Measurements from ENCODE around the gene ABCD1.

The ABCD1 gene

DNA sequence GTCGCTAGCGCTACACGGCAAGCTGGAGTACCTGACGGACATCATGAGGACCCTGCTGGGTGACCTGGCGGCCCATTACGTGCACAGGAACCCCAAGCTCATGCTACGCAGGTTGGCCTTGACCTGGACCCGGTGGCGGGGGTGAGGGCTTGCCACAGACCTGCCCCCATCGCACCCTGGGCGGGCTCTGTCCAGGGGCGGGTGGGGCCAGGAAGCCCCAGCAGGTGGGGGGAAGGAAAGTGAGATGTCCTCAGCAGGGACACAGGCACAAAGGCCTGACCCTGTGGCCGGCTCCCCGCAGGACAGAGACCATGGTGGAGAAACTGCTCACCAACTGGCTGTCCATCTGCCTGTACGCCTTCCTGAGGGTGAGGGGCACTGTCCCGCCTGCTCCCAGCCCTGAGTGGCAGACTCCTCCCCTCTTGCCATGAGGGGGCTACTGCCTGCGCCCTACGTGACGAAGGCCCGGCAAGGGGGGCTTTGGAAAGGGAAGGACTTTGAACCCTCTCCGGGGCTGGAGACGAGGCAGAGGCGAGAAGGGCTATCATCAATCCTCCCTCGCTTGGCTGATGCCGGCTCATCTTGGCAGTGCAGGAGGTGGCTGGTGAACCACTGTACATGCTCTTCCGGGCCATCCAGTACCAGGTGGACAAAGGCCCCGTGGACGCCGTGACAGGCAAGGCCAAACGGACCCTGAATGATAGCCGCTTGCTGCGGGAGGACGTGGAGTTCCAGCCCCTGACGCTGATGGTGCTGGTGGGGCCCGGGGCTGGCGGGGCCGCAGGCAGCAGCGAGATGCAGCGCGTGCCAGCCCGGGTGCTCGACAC lies 50.9 kb downstream of the ABCD1 start:
- no peak for DNase-seq

DNA sequence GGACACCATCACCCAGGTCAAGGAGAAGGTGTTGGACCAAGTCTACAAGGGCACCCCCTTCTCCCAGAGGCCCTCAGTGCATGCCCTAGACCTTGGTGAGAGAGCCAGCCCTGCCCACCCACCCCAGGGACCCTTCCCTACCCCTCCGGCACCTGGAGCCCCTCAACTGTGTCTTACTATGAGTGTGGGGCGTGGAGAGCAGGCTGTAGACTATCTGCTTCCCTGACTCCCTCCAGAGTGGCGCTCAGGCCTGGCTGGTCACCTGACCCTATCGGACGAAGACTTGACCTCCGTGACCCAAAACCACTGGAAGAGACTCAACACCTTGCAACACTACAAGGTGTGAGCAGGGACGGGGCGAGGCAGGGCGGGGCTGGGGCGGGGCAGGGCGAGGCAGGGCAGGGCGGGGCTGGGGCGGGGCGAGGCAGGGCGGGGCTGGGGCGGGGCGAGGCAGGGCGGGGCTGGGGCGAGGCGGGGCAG lies 51.5 kb downstream of the ABCD1 start:
- DNase-seq = no peak

DNA sequence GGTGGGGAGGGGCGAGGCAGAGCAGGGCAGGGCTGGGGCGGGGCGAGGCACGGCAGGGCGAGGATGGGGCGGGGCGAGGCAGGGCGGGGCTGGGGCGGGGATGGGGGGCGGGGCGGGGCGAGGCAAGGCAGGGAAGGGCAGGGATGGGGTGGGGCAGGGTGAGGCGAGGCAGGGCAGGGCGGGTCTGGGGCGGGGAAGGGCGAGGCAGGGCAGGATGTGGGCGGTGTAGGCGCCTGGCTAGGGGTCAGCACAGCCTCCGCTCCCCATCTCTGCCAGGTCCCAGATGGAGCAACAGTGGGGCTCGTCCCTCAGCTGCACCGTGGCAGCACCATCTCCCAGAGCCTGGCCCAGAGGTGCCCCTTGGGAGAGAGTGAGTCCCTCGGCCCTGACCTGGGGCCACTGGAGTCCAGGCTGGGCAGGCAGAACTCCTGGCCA lies 52.0 kb downstream of the ABCD1 start:
- DNase-seq = peak; percentile 16

DNA sequence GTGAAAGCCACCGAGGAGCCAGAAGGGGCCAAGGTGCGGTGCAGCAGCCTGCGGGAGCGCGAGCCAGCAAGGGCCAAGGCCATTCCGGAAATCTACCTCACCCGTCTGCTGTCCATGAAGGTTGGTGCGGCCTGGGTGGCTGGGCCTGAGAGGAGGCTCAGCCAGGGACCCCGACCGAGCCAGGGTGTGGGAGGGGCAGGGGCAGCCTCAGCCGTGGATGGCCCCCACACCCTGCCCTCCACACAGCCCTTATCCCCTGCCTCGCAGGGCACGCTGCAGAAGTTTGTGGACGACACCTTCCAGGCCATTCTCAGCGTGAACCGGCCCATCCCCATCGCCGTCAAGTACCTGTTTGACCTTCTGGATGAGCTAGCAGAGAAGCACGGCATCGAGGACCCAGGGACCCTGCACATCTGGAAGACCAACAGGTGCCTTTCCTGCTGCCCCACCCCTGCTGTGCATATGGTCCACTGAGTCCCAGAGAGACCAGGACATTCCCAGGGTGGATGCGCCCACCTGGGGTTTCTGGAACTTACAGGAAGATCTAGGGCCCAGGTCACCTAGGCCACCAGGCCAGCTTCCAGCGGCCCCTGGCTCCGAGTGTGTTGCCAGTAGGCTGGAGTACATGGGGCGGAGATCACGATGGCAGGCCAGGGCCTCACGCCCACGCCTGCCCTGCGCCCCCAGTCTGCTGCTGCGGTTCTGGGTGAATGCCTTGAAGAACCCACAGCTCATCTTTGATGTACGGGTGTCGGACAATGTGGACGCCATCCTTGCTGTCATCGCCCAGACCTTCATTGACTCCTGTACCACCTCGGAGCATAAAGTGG lies 52.8 kb downstream of the ABCD1 start:
- no peak for DNase-seq

DNA sequence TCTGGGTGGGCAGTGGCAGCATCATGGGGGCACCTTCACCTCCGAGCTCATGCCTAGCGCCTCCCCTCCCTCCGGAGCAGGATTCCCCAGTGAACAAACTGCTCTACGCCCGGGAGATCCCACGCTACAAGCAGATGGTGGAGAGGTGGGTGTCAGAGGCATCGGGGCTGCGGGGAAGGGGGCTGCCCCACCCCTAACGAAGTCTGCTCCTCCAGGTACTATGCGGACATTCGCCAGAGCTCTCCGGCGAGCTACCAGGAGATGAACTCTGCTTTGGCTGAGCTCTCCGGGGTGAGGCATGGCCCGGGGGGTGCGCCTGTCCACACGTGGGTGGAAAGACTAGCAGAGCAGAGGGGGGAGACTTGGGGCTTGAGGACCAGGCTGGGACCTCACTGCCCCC lies 53.5 kb downstream of the ABCD1 start:
- no peak for DNase-seq

DNA sequence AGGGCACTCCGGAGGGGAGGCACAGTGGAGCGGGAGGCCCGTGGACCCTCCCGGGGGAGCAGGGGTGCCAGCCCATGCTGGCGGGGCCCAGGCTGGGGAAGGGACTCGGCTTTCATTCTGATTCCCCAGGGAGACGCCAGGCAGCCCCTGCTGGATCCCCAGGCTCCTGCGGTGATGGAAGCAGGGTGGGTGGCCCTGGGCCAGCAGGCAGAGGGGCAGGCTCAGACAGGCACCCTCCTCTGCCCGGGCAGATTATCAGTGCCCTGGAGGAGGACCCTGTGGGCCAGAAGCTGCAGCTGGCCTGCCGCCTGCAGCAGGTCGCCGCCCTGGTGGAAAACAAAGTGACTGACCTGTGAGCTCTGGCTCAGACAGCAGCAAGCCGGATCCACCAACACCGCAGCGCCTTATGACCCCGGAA lies 54.0 kb downstream of the ABCD1 start:
- peak; percentile 21 for DNase-seq

DNA sequence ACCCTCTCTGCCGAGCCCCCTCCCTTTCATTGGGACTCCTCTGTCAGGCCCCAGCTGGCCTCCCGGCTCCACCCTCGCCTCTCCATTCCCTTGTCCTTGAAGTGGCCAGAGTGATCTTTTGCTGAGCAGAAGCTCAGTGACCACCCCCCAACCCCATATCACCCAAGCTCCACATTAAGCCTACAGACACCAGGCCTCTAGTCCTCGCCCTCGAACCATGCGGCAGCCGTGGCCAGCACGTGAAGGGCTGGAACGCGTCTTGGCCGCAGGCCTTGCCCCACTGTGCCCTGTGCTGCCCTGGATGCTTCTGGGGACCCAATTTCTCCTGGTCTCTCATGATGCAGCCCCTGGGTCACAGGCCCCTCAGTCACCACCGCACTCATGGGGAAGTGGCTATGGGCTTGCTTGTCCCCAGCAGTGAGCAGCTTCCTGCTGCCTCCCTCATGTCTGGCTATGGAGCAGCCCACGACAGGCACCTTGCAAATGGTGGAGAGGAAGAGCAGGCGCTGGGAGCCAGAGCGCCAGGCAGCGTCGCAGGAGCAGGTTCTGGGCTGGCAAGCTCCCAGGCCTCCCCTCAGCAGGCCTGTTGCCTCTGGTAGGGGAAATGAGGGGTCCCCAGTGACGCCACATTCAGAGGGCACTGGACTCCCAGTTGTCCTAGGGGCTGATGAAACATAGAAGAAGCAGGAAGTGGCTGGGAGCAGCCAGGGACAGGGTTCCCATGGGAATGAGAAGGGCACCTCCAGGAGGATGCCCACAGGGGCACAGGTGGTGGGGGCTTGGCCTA lies 55.4 kb downstream of the ABCD1 start:
- DNase-seq = no peak

DNA sequence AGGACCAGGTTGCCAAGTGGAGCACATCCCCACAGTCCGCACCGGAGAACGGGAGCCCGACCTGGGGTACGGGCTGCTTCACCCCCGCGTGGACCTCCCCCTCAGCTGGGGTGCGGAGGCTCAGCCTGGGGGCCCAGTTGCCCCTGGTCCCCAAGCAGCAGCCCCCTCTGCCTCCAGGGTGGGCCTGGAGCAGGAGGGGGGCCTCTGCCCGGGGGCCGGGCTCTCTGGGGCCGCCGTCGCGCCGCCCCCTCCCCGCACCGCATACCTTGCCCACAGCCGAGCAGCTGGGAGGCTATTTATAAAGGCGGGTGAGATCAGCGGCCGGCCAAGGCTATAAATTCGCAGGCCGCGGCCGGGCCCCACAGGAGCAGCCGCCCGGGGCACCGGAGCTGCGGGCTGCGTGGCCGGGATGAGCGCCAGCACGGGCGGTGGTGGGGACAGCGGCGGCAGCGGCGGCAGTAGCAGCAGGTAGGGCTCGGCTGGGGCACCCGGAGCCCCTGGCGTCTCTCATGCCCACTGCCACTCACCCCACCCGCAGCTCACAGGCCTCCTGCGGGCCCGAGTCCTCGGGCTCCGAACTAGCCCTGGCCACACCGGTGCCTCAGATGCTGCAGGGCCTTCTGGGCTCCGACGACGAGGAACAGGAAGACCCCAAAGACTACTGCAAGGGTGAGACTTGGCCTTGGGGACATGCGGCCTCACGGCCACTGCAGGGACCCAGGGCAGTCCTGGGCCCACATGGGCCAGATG lies 56.2 kb downstream of the ABCD1 start, which contains the start of gene SRPK3:
Gene SRPK3 (plus strand): TSS at position 364 of the 750 bp plus-strand sequence. CDS start 46 bp downstream, at position 410.
- no peak for DNase-seq

DNA sequence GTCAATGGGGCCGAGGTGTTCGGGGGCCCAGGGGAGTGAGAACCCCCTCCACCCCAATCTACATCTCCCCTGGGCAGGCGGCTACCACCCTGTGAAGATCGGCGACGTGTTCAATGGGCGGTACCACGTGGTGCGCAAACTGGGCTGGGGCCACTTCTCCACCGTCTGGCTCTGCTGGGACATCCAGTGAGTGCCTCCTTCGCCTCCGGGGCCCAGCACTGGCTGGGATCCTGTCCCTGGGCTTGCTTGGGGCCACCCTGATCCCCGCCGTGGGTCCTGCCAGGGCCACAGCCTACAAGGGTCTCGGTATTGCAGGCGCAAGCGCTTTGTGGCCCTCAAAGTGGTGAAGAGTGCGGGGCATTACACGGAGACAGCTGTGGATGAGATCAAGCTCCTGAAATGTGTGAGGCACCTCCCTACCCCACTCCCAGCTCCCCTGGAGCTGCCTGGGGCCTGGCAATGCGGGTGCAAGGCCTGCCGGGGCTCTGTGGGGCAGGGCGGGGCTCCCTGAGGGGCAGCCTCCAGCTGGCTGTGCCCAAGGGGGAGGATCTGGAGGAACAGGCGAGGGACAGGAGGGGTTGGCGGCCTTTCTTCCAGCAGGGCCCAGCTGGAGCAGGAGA lies 56.9 kb downstream of the ABCD1 start:
- no peak for DNase-seq

DNA sequence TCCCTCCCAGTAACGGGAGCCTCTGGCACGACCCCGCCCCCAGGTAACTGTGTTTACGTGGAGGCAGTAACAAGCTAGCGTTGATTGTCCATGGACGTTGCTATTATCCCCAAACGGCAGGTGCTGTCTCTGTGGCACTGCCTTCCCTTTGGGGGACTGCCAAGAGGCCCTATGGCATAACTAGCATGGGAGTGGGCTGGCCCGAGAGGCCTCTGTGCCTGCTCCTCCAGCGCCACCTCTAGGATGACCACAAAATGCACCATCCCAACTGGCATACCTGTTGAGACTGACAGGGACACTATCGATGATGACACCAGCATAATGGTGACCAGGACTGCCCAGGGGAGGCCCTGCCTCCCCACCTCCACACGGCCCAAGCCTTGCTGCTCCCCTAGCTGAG lies 57.7 kb downstream of the ABCD1 start:
- DNase-seq = peak; percentile 27

DNA sequence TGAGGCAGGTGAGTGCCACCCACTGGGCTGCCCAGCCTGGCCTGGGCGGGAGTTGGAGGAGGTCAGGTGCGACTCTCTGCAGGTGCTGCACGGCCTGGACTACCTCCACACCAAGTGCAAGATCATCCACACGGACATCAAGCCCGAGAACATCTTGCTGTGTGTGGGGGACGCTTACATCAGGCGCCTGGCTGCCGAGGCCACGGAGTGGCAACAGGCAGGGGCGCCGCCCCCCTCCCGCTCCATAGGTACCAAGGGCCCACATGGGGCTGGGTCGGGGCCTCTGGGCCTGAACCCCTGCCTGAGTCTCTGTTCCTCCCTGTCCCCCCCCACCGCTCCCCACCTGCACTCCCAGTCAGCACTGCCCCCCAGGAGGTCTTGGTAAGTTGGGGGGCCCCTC lies 58.2 kb downstream of the ABCD1 start:
- DNase-seq = no peak

DNA sequence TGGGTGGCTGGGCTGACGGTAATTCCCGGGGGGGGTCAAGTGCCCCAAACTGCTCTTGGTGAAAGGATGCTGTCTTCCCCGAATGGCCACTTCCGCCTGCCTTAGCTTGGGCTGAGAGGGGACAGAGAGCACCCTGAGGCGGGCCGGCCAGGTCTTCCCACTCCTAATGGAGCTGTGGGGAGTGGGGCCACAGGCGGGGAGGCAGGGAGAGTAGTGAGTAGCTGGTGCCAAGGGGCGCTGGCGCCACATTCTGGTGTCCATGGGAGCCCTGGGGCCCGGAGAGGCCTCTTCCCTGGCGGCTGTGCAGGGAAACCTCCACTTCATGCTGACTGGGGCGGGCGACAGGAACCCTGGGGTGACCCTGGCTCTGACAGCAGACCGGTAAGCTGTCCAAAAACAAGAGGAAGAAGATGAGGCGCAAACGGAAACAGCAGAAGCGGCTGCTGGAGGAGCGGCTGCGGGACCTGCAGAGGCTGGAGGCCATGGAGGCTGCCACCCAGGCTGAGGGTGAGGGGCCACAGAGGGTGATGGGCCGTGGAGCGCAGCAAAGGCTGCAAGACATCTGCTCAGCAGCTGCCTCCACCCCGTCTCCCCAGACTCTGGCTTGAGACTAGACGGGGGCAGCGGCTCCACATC lies 58.8 kb downstream of the ABCD1 start:
- no peak for DNase-seq

DNA sequence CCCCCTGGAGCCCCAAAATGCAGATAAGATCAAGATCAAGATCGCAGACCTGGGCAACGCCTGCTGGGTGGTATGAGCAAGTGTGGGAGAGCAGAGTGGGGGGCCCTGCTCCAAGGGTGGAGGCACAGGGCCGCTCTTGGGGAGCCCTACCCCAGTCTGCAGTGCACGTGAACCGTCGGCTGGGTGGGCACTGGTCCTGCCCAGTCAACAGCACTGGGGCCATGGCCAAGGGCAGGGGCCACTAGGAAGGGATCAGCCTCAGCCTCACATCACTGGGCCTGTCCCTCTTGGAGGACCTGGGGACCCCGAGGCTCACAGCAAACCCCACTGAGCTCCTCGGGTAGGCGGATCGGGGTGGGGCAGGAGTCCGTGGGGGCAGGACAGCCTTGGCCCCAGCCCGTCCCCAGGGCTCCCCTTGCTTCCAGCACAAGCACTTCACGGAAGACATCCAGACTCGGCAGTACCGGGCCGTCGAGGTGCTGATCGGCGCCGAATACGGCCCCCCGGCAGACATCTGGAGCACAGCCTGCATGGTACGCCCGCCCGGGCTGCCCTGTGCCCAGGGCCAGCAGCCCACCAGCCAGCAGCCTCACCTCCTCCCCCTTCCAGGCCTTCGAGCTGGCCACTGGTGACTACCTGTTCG lies 59.8 kb downstream of the ABCD1 start:
- DNase-seq = no peak

DNA sequence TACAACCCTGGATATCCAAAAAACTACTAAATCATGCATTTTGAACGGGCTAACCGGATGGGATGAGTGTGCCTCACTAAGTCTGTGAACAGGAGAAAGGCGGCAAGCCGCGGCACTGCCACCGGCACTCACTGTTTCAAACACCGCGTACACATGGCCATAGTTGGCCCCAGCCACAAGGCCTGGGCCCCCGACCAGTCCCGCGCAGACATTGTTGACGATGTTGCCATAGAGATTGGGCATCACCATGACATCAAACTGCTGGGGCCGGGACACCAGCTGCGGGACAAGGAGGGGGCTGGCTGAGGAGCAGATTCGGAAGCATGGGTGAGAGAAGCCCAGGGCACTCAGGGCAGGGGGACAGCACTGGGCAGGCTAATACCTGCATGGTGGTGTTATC lies 62.0 kb downstream of the ABCD1 start:
- no peak for DNase-seq

DNA sequence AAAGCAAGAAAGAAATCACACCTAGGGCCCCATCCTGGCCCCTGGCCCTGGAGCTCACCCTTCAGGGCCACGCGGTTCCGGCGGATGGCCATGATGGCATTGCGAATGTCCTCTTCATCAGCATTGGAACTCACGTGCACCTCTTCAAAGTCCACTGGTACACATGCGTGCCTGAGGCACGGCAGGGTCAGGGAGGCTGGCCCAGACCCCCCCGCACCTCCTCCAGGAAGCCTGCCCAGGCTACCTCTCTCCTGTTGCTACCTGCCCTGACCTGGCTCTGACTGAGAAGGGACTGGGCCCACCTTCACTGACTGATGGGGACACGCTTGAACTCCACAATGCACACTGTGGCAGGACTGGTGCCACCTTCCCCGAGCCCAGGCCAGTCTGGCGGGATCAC lies 65.0 kb downstream of the ABCD1 start:
- no peak for DNase-seq

DNA sequence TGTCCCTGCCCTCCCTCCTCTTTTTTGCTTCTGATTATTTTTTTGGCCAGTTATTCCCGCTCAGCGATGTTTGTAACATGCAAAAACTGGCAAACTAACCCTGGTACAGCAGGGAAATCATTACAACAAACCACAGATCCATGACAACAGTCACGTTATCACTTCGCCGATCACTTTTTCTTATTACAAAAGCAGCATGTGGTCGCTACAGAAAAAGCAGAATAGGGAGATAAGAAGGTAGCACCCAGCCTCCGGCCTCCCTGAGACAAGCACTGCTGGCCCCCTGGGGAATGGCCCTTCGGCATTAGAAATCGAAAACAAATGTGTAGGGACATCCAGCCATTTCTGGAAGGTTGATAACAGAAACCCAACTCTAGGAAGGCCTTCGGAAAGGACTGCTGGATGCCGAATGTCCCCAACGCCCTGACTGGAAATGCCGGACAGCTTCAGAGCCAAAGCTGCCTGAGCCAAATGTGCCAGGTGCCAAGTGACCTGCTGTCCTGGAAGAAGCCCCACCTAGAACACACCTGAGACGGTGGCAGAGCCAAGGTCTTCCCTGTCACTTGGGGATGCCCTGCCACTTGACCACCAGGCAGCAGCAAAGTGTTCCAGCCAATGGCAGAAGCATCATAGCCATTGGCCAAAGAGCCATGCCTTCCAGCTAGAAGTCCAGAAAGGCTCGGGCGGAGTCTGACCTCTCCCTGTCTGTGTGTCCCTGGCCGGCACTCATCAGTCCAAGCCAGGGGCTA lies 66.6 kb downstream of the ABCD1 start:
- peak; percentile 66 for DNase-seq

DNA sequence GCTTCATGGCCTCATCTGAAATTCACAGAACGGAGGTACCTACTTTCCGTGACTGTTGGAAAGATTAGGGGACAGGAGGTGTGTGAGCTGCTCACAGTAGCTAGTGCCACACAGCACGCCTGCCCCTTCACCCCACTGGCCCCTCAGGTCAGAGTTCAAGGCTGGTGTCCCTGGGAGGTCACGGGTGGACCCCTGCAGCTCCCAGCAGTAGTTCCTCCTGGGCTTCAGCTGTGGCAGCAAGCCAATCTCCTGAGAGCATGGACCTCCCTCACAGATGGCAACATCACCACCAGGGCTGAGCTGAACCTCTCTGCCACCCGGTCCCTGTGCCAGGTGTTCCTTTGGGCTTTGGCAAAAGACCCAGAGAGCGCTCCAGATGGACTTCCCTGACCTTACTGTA lies 67.7 kb downstream of the ABCD1 start:
- DNase-seq = no peak

DNA sequence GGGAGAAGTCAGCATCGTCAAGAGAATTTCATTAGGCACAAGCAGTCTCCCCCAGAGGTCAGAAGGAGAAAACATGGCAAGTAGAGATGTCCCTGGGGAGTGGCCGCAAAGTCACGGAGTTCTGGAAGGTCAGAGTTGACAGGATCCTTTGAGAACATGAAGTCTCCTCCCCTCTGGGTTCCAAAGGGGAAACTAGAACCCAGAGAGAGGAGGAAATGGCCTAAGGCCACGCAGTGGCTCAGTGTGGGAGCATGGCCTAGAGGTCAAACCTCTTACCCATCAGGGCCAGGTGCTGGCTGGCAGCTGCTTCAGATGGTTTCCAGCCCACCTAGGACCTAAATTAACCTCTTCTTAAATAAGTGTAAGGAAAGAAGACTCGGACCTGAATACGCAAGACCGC lies 68.6 kb downstream of the ABCD1 start:
- DNase-seq = no peak
